Measurements from ENCODE around the gene LSR.

Gene LSR

DNA sequence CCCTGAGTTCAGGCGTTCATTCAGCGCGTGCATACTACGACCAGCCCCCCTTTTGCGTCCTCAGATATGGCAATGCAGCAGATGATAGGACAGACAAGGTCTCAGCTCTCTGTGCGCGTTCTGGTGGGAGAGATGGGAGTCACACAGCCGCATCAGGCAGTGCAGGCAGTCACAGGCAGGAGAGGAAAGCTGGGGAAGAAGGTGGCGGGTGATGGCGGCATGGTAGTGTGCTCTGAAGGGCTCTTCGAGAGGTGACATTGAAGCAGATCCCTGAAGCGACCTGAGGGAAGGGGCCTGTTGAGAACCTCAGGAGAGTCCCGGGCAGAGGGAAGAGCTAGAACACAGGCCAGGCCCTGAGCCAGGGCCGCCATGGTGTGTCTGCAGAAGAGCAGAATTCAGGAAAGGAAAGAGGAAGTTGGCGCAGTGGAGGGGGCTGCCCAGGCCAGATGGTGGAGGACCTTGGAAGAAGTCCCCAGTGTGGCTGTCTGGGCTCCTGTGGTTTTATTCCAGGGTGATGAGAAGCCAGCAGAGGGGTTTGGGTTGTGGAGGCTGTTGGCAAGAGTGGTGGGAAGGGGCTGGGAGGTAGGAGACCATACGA is 23.4 kb downstream of the LSR start:
- TF ChIP-seq, protein P1, sequence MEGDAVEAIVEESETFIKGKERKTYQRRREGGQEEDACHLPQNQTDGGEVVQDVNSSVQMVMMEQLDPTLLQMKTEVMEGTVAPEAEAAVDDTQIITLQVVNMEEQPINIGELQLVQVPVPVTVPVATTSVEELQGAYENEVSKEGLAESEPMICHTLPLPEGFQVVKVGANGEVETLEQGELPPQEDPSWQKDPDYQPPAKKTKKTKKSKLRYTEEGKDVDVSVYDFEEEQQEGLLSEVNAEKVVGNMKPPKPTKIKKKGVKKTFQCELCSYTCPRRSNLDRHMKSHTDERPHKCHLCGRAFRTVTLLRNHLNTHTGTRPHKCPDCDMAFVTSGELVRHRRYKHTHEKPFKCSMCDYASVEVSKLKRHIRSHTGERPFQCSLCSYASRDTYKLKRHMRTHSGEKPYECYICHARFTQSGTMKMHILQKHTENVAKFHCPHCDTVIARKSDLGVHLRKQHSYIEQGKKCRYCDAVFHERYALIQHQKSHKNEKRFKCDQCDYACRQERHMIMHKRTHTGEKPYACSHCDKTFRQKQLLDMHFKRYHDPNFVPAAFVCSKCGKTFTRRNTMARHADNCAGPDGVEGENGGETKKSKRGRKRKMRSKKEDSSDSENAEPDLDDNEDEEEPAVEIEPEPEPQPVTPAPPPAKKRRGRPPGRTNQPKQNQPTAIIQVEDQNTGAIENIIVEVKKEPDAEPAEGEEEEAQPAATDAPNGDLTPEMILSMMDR (IDR thresholded peaks at IDR 0.05; ENCODE audit: low read depth, low read length): no peak
- H3K4me3 ChIP-seq (ENCODE audit: low read depth, low read length): no peak overlapping the region

DNA sequence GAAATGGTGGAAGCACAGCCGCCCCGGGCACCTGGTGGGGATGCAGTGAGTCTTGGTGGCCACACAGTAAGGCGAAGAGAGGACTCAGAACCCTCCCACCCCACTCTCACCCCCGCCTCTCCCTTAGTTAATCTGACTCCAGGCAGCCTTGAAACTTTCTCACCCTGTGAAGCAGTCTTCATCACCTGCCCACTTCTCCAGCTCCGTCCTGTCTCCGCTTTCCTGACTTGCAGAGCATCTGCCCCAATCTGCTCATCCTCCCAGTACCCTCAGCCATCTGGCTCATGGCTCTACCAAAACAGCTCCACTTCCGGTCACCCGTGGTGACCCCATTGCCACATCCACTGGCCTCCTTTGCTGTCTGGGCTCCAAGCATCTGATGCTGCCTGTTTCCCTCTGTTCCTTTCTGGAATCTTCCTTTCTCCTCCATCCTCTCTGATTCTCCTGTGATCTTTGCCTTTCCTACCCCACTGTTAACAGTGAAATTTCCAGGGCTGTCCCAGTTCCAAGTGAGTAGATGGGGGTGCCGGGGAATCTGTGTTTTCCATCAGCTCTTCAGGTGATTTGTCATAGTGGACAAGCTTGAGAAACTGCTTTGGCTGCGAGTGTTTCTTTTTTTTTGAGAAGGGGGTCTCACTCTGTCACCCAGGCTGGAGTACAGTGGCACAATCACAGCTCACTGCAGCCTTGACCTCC is 24.3 kb downstream of the LSR start:
- TF ChIP-seq, protein P1 (IDR thresholded peaks at IDR 0.05; ENCODE audit: low read depth, low read length): no peak
- H3K4me3 ChIP-seq (ENCODE audit: low read depth, low read length): no peak overlapping the region

DNA sequence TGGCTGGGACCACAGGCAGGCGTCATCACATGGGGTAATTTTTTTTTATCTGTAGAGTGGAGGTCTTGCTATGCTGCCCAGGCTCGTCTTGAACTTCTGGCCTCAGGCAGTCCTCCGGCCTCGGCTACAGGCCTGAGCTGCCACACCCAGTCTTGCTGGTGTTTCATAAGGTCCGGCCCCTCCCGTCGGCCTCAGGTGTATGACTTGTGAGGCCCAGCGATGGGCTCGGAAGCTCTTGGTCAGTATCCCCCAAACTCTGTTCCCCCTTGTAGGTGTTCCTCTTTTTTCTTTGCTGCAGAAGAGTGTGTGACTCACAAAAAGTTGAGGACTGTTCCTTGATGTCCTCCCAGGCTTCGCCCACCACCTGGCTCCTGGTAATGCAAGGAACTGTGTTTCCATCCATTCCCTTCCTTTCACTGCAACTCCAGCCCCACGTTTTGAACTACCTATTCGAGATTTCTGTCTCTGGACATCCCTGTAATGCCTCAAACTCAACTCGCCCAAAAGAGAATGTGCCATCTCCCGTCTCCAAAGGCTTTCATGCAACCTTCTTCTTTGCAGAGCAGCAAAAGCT is 25.0 kb downstream of the LSR start:
- TF ChIP-seq, protein P1 (IDR thresholded peaks at IDR 0.05; ENCODE audit: low read depth, low read length): no peak

DNA sequence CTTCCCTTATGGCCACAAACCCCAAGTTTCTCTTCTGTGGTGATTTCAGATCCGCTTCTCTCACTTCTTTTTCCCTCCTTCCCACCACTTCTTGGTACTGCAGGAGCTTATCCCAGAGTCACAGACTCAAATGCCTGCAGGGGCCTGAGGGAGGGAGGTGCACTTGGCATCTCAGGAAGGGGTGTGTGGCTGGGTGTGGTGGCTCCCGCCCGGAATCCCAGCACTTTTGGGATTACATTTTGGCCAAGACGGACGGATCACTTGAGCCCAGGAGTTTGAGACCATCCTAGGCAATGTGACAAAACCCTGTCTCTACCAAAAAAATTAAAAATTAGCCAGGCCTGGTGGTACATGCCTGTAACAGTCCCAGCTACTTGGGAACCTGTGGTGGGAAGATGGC is 25.5 kb downstream of the LSR start:
- TF ChIP-seq, protein P1 (IDR thresholded peaks at IDR 0.05; ENCODE audit: low read depth, low read length): no peak
- no peak overlapping the region for H3K4me3 ChIP-seq (ENCODE audit: low read depth, low read length)

More for the DNA sequence above, 25.0 kb downstream of the LSR start:
- H3K4me3 ChIP-seq (ENCODE audit: low read depth, low read length): no peak overlapping the region

DNA sequence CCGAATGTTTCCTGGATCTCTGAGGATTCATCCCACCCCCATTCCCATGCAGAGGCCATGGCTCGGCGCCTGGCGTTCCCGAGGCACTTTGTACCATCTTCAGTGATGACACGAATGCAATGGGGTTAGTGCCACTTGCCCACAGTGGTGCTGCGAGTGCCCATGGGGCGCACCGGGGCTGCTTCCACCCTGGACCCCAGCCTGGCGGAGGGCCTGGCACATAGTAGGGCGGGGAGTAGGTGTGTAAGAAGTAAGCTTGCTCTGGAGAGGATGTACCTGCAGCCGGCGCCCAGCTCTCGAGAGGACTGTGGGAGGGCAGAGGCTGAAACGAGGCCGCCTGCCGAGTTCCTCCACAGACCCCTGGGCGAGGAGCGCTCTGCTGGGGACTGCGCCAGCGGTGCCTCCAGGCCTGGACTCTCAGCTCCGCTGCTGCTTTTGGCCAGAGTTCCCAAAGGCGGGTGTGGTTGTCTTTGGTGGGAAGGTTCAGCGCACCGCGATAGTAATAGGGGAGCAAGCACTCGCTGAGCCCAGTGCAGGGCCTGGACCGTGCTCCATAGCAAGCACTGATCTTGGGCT is 28.0 kb downstream of the LSR start:
- H3K4me3 ChIP-seq (ENCODE audit: low read depth, low read length): no peak overlapping the region
- TF ChIP-seq, protein P1 (IDR thresholded peaks at IDR 0.05; ENCODE audit: low read depth, low read length): no peak

DNA sequence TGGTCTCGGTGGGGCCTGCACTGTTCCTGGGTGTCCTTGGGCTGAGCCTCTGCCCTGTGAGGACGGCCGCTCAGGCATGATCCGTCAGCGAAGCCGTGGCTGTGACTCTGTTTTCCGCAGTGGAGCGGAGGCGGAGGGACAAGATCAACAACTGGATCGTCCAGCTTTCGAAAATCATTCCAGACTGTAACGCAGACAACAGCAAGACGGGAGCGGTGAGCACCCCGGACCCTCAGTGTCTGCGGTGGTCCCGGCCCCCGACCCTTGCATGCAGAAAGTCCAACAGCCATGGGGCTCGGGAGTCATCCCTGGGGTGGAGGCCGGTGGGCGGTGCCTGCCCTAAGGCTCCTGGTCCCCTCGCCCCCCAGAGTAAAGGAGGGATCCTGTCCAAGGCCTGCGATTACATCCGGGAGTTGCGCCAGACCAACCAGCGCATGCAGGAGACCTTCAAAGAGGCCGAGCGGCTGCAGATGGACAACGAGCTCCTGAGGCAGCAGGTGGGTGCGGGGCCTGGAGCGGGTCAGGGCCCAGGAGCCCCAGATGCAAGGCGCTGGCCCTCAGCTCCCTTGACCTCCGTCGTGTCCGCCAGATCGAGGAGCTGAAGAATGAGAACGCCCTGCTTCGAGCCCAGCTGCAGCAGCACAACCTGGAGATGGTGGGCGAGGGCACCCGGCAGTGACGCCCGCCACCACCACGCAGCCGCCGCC is 29.9 kb downstream of the LSR start:
- H3K4me3 ChIP-seq (ENCODE audit: low read depth, low read length): no peak overlapping the region
- TF ChIP-seq, protein P1 (IDR thresholded peaks at IDR 0.05; ENCODE audit: low read depth, low read length): no peak

Measured in WI38 (cell line).